ENCODE data around the gene RGS7.
"Not testable (repeated sequence)": the region's sequence is repeated elsewhere in the genome, so short reads cannot be mapped to it uniquely, and the experiment has no call there.

The RGS7 gene

GRCh38 chr1:240999826-241000225 is 357.2 kb downstream of the RGS7 start:
- H3K4me3 ChIP-seq (ENCODE audit: low read depth, low read length) = no peak overlapping the region

- no peak overlapping the region for H3K4me3 ChIP-seq (ENCODE audit: low read depth, low read length)
These were observed 358.5 kb downstream of the RGS7 start for GRCh38 chr1:240998441-240999015.

GRCh38 chr1:240998024-240998423 is 359.0 kb downstream of the RGS7 start:
- H3K4me3 ChIP-seq (ENCODE audit: low read depth, low read length) = no peak overlapping the region

GRCh38 chr1:240993004-240993403 is 364.0 kb downstream of the RGS7 start:
- no peak overlapping the region for H3K4me3 ChIP-seq (ENCODE audit: low read depth, low read length)

GRCh38 chr1:240991230-240991629 is 365.8 kb downstream of the RGS7 start:
- H3K4me3 ChIP-seq (ENCODE audit: low read depth, low read length) = no peak overlapping the region

GRCh38 chr1:240987928-240988327 is 369.1 kb downstream of the RGS7 start:
- no peak overlapping the region for H3K4me3 ChIP-seq (ENCODE audit: low read depth, low read length)

- H3K4me3 ChIP-seq (ENCODE audit: low read depth, low read length) = no peak overlapping the region
These were observed 371.9 kb downstream of the RGS7 start for GRCh38 chr1:240985081-240985480.

GRCh38 chr1:240980342-240980741 is 376.7 kb downstream of the RGS7 start:
- no peak overlapping the region for H3K4me3 ChIP-seq (ENCODE audit: low read depth, low read length)

- no peak overlapping the region for H3K4me3 ChIP-seq (ENCODE audit: low read depth, low read length)
These were observed 380.3 kb downstream of the RGS7 start for GRCh38 chr1:240976685-240977084.

- no peak overlapping the region for H3K4me3 ChIP-seq (ENCODE audit: low read depth, low read length)
These were observed 383.1 kb downstream of the RGS7 start for GRCh38 chr1:240973875-240974274.

GRCh38 chr1:240972059-240972458 is 384.9 kb downstream of the RGS7 start:
- H3K4me3 ChIP-seq (ENCODE audit: low read depth, low read length) = not testable (repeated sequence)

- H3K4me3 ChIP-seq (ENCODE audit: low read depth, low read length) = no peak overlapping the region
These were observed 386.8 kb downstream of the RGS7 start for GRCh38 chr1:240970253-240970652.

- no peak overlapping the region for H3K4me3 ChIP-seq (ENCODE audit: low read depth, low read length)
These were observed 388.1 kb downstream of the RGS7 start for GRCh38 chr1:240968864-240969263.

- H3K4me3 ChIP-seq (ENCODE audit: low read depth, low read length) = no peak overlapping the region
These were observed 389.8 kb downstream of the RGS7 start for GRCh38 chr1:240967070-240967724.

- H3K4me3 ChIP-seq (ENCODE audit: low read depth, low read length) = no peak overlapping the region
These were observed 391.4 kb downstream of the RGS7 start for GRCh38 chr1:240965581-240966091.

- no peak overlapping the region for H3K4me3 ChIP-seq (ENCODE audit: low read depth, low read length)
These were observed 394.9 kb downstream of the RGS7 start for GRCh38 chr1:240962086-240962485.

- no peak overlapping the region for H3K4me3 ChIP-seq (ENCODE audit: low read depth, low read length)
These were observed 400.6 kb downstream of the RGS7 start for GRCh38 chr1:240956424-240956823.

- H3K4me3 ChIP-seq (ENCODE audit: low read depth, low read length) = no peak overlapping the region
These were observed 401.0 kb downstream of the RGS7 start for GRCh38 chr1:240956020-240956419.

GRCh38 chr1:240947438-240948224 is 409.4 kb downstream of the RGS7 start:
- H3K4me3 ChIP-seq (ENCODE audit: low read depth, low read length) = no peak overlapping the region

- H3K4me3 ChIP-seq (ENCODE audit: low read depth, low read length) = no peak overlapping the region
These were observed 410.1 kb downstream of the RGS7 start for GRCh38 chr1:240946926-240947325.

GRCh38 chr1:240942901-240943300 is 414.1 kb downstream of the RGS7 start:
- no peak overlapping the region for H3K4me3 ChIP-seq (ENCODE audit: low read depth, low read length)

Measured in iPS-11a (cell line).